ENCODE data around the gene ARHGAP6.

ARHGAP6 gene

GRCh38 chrX:11688201-11688600 is 22.5 kb upstream of the ARHGAP6 start:
- no peak overlapping the region for H3K27ac ChIP-seq

DNA sequence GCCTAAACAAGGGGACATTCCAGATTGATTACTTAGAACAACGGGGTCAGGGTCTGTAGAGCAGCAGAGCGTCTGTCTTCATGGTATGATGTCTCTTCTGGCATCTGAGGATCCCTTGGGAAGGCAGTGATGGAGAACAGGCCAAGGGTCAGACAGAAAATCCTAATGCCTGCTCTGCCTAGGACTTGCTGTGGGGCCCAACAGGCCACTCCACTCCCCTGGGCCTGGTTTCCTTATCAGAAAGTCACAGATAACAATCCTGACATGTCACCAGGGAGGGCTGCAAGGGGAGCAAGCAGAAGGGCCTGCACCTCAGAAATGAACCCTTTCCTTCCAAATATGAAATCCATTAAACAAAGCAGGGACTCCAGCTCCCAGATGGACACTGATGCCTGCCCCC is 21.4 kb upstream of the ARHGAP6 start:
- no peak overlapping the region for H3K27ac ChIP-seq
- TF ChIP-seq, protein P1, sequence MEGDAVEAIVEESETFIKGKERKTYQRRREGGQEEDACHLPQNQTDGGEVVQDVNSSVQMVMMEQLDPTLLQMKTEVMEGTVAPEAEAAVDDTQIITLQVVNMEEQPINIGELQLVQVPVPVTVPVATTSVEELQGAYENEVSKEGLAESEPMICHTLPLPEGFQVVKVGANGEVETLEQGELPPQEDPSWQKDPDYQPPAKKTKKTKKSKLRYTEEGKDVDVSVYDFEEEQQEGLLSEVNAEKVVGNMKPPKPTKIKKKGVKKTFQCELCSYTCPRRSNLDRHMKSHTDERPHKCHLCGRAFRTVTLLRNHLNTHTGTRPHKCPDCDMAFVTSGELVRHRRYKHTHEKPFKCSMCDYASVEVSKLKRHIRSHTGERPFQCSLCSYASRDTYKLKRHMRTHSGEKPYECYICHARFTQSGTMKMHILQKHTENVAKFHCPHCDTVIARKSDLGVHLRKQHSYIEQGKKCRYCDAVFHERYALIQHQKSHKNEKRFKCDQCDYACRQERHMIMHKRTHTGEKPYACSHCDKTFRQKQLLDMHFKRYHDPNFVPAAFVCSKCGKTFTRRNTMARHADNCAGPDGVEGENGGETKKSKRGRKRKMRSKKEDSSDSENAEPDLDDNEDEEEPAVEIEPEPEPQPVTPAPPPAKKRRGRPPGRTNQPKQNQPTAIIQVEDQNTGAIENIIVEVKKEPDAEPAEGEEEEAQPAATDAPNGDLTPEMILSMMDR (conservative IDR thresholded peaks at IDR 0.05) = no peak

More at GRCh38 chrX:11688201-11688600, 22.5 kb upstream of the ARHGAP6 start:
- TF ChIP-seq, protein P1 (conservative IDR thresholded peaks at IDR 0.05) = no peak

- TF ChIP-seq, protein P1 (conservative IDR thresholded peaks at IDR 0.05) = no peak
- no peak overlapping the region for H3K27ac ChIP-seq
Measured at GRCh38 chrX:11683057-11683456, 17.3 kb upstream of the ARHGAP6 start.

GRCh38 chrX:11678158-11678557 is 12.4 kb upstream of the ARHGAP6 start:
- no peak overlapping the region for H3K27ac ChIP-seq
- TF ChIP-seq, protein P1 (conservative IDR thresholded peaks at IDR 0.05) = peak; percentile 51

DNA sequence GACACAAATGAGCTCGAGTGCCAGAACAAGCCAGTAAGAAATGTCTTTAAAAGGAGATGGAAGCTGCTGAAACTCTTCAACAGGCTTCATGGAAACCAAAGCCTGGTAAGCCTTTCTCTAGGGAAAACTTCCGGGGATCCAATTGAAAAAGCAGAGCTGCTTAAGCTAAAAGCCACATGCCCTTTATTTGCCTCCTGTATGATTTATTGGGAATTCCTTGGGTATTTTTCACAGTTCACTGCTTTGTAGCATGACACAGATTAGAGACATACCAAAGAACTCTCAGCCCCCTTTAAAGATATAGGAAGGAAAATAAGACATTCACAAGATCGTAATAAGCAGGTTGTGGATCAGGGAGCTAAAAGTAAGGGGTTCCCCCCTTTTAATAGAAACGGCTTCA is 6.5 kb upstream of the ARHGAP6 start:
- TF ChIP-seq, protein P1 (conservative IDR thresholded peaks at IDR 0.05) = no peak
- H3K27ac ChIP-seq = no peak overlapping the region

DNA sequence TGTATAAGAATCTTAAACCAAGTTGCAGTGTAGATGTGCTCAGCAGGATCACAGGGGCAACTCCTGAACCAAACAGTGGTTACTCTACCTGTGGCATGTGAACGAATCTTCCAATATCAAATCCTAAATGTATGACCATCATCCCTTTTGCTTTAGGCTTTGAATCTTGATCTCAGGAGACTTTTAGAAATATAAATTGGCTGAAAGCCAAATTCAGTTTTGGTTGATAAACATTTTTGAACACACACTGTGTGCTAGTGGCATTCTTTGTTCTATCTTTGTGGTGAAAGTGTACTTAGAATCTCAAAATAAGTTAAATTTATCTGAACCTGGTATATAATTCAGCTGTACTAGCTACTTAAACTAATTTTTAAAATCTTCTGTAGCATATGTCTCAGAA is 4.6 kb upstream of the ARHGAP6 start:
- H3K27ac ChIP-seq = no peak overlapping the region
- TF ChIP-seq, protein P1 (conservative IDR thresholded peaks at IDR 0.05) = no peak

DNA sequence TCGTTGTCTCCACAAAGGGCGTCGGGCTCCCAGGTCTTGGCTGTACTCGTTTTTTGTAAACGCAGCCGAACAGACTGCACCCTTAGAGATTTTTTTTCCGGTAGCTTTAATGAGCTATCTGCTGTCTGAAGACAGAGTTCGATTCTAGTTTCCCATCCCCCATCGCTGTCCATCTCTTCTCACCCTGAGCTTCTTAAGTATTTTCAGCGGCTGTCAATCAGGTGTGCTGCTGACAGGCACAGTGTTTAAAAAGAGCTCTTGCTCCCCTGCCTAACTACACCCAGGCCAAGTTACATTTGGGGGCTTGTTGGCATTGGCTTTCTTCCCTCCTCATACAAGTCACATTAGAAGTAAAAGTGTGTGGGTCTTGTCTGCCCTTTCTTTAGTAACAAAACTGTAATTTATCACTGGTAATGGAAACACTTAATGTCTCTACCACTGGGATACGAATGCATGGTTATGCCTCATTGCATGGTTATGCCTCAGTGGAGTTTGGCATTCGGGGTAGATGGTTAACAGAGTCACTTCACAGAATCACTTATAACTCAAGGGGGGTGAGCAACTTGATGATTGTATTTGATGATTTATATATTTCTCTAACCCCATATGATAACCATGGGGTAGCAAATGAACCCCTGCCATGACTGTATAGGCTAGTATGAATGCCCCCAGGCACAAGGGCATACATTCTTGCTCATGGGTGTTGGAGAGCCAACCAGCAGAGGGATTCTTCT is 1.4 kb upstream of the ARHGAP6 start:
- no peak overlapping the region for H3K27ac ChIP-seq

More for the DNA sequence above, 1.4 kb upstream of the ARHGAP6 start:
- TF ChIP-seq, protein P1 (conservative IDR thresholded peaks at IDR 0.05) = no peak

Data from VCaP (cell line).